Ishikawa (cell line): ENCODE measurements around the gene LATS1.
A peak's percentile ranks its signal among the peaks of the same experiment; 100 is the strongest.

ENCODE experiments used
- CEBPB ChIP-seq: IDR thresholded peaks from 2 replicates; pipeline ENCODE4 v1.6.1; 2012
- CREB1 ChIP-seq: IDR thresholded peaks from 2 replicates; pipeline ENCODE4 v1.6.1; 2012; ENCODE audit warnings: low read depth
- EGR1 ChIP-seq: IDR thresholded peaks from 2 replicates; pipeline ENCODE4 v1.6.1; 2012
- EP300 ChIP-seq: IDR thresholded peaks from 2 replicates; pipeline ENCODE4 v1.6.1; 2012; ENCODE audit warnings: borderline replicate concordance
- FOXM1 ChIP-seq: IDR thresholded peaks from 2 replicates; pipeline ENCODE4 v1.6.1; 2012; ENCODE audit warnings: low read depth, borderline replicate concordance
- NFIC ChIP-seq: IDR thresholded peaks from 2 replicates; pipeline ENCODE4 v1.6.1; 2012
- RAD21 ChIP-seq: IDR thresholded peaks from 2 replicates; pipeline ENCODE4 v1.6.1; 2012; ENCODE audit warnings: low read depth
- TAF1 ChIP-seq: IDR thresholded peaks from 2 replicates; pipeline ENCODE4 v1.6.1; 2012; ENCODE audit warnings: low read depth, mild to moderate bottlenecking
- TCF12 ChIP-seq: IDR thresholded peaks from 2 replicates; pipeline ENCODE4 v1.6.1; 2012; ENCODE audit warnings: low read depth
- TEAD4 ChIP-seq: IDR thresholded peaks from 2 replicates; pipeline ENCODE4 v1.6.1; 2012
- YY1 ChIP-seq: IDR thresholded peaks from 2 replicates; pipeline ENCODE4 v1.6.1; 2012; ENCODE audit warnings: low read depth
- ZBTB7A ChIP-seq: IDR thresholded peaks from 2 replicates; pipeline ENCODE4 v1.6.1; 2012; ENCODE audit warnings: low read depth
- TF ChIP-seq, protein P1 (sequence below): IDR thresholded peaks from 2 replicates; pipeline ENCODE4 v1.6.1; 2012
- TF ChIP-seq, protein P2 (sequence below): IDR thresholded peaks from 2 replicates; pipeline ENCODE4 v1.6.1; 2012
- TF ChIP-seq, protein P3 (sequence below): IDR thresholded peaks from 2 replicates; pipeline ENCODE4 v1.6.1; 2012; ENCODE audit warnings: low read depth, mild to moderate bottlenecking

LATS1 gene

DNA sequence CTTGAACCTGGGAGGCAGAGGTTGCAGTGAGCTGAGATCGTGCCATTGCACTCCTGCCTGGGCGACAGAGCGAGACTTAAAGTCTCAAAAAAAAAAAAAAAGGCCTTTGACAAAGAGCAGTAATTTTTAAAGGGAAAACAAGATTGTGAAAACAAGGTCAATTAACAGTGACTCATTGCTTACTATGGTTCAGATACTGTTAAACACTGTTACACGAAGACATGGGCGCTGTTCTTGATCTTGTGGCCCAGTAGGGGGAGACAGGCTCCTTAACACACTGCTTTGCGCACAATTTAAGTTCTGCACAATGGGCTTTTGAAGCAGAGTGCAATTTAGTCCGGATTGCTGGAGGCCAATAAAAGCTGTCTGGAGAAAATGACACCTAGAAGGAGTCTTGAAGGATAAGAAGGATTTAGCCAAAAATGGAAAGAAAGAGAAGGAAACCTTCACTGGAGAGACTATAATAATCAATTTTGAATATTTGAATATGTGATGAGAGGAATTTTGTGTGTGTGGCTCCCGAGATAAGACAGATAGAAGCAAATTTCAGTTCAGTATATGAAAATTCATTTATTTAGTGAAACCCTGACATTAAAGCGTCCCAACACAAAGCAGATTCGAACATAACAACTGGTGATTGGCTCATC lies 6.0 kb upstream of the LATS1 start:
- TF ChIP-seq TCF12 (no peak), RAD21 (peak; percentile 59)

DNA sequence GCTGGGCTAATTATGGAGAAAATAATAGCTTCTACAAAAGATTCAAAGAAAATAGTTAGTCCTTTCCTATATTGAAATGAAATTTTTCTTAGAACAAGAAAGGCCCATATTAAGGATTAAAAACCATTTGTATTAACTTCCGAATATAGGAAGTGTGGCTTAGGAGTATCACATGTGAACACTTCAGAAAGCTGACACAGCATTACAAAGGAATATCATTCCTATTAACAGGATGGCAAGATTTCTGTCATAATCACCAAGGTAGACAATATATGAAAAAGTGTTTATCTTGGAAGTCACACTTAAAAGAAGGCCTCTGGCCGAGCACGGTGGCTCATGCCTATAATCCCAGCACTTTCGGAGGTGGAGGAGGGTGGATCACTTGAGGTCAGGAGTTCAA lies 5.4 kb upstream of the LATS1 start:
- TF ChIP-seq, protein P1, sequence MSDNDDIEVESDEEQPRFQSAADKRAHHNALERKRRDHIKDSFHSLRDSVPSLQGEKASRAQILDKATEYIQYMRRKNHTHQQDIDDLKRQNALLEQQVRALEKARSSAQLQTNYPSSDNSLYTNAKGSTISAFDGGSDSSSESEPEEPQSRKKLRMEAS, result no peak
- TF ChIP-seq TEAD4, result no peak
- TF ChIP-seq EGR1, result no peak
- TF ChIP-seq, protein P2, sequence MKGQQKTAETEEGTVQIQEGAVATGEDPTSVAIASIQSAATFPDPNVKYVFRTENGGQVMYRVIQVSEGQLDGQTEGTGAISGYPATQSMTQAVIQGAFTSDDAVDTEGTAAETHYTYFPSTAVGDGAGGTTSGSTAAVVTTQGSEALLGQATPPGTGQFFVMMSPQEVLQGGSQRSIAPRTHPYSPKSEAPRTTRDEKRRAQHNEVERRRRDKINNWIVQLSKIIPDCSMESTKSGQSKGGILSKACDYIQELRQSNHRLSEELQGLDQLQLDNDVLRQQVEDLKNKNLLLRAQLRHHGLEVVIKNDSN, result no peak
- TF ChIP-seq, protein P3, sequence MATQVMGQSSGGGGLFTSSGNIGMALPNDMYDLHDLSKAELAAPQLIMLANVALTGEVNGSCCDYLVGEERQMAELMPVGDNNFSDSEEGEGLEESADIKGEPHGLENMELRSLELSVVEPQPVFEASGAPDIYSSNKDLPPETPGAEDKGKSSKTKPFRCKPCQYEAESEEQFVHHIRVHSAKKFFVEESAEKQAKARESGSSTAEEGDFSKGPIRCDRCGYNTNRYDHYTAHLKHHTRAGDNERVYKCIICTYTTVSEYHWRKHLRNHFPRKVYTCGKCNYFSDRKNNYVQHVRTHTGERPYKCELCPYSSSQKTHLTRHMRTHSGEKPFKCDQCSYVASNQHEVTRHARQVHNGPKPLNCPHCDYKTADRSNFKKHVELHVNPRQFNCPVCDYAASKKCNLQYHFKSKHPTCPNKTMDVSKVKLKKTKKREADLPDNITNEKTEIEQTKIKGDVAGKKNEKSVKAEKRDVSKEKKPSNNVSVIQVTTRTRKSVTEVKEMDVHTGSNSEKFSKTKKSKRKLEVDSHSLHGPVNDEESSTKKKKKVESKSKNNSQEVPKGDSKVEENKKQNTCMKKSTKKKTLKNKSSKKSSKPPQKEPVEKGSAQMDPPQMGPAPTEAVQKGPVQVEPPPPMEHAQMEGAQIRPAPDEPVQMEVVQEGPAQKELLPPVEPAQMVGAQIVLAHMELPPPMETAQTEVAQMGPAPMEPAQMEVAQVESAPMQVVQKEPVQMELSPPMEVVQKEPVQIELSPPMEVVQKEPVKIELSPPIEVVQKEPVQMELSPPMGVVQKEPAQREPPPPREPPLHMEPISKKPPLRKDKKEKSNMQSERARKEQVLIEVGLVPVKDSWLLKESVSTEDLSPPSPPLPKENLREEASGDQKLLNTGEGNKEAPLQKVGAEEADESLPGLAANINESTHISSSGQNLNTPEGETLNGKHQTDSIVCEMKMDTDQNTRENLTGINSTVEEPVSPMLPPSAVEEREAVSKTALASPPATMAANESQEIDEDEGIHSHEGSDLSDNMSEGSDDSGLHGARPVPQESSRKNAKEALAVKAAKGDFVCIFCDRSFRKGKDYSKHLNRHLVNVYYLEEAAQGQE, result no peak
- TF ChIP-seq YY1, result no peak
- no peak for TF ChIP-seq EP300
- no peak for TF ChIP-seq TAF1

DNA sequence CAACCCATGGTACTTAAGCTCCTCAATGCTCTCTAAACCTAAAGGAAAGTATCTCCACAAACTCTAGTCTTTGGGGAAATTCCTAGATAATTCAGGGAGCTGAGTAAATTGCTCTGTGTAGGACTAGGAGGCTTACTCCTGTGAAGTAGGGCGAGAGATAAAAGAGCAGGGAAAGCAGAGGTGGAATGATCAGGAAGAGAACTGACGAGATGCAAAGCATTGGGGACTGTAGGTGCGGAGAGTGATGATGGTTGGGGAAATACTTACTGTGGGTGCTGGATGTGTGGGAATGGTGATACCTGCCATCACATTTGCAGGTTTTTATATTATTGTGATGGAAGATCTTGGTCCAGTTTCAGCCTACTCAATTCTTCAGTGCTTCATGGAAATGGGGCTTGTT lies 1.6 kb upstream of the LATS1 start:
- no peak for TF ChIP-seq TAF1

DNA sequence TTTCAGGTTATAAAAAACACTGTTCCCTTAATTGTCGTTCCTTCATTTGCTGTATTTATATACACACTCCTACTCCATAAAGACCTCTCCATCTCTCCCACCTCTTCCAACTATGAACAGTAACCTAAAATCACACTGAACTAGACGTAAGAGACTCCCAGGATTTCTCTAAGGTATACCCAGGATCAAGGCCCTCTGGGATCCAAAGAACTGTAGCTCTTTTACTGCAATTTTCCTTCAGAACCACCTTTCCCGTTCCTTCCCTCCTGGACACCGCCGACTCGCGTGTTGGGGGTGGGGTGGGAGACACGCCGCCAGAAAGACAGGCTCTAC lies 680 bp downstream of the LATS1 start:
- TF ChIP-seq, protein P3, result no peak
- no peak for TF ChIP-seq YY1
- TF ChIP-seq CREB1, result no peak
- TF ChIP-seq, protein P2, result no peak
- TF ChIP-seq EP300, result no peak
- TF ChIP-seq TCF12, result no peak
- TF ChIP-seq, protein P1, result no peak
- TF ChIP-seq TAF1, result no peak
- TF ChIP-seq ZBTB7A, result no peak
- TF ChIP-seq NFIC, result no peak
- no peak for TF ChIP-seq CEBPB
- no peak for TF ChIP-seq FOXM1
- no peak for TF ChIP-seq TEAD4
- no peak for TF ChIP-seq EGR1
- TF ChIP-seq RAD21, result no peak

DNA sequence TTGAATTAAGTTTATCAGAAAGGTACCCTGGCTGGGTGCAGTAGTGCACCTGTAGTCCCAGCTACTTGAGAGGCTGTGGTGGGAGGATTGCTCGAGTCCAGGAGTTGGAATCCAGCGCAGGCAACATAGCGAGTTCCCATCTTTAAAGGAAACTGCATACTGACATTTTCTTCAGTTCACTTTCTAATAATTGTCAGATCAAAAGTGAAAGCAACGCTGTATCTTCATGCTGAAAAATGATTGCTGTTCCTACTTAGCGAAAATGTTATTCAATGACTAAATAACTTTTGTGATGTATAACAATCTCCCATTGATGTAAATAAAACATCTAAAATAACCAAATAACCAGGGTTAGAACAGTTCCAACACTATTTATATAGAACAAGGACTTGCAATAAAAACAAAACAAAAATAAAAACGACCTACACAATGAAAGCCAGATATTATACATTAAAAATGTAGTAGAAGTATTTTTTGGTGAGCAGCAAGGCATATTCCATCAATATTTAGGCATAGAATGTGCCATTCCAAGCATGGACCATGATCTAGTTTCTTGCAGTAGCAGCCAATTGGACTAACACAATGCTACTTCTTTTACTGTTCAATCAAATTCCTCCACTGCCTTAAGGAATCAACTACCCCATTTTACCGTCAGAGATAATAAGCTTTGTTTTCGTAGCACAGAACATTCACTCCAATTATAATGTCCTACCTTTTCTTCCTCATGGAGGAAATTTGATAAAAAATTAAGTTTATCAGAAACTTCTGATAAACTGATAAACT lies 1.5 kb downstream of the LATS1 start:
- TF ChIP-seq NFIC (no peak), TCF12 (no peak), EGR1 (no peak), EP300 (no peak), FOXM1 (no peak), TEAD4 (no peak), CEBPB (no peak), CREB1 (no peak), ZBTB7A (no peak), RAD21 (no peak), YY1 (no peak), TAF1 (no peak)
- TF ChIP-seq, protein P2, result no peak
- TF ChIP-seq, protein P3, result no peak
- TF ChIP-seq, protein P1, result no peak
